Sigmoid colon (tissue), 4 donors: ENCODE measurements around the gene CSRNP2.

ENCODE experiments used
- CTCF ChIP-seq, 4 experiments: fragments of 450-650 bp in 3 of 4; fragments of 200-600 bp in 1 of 4; IDR thresholded peaks; one replicate each; pipeline ENCODE4 v1.5.1; 2016 to 2019; ENCODE audit warnings: antibody characterized with exemption in 4 of 4, mild to moderate bottlenecking in 3 of 4, moderate library complexity in 2 of 4
- EP300 ChIP-seq, 4 donors: sonication (generic); formaldehyde crosslinking; IDR thresholded peaks; one replicate each; pipeline ENCODE4 v1.6.1; 2017; ENCODE audit warnings: antibody characterized with exemption in 4 of 4
- POLR2A ChIP-seq, 2 donors: fragments of 450-650 bp; IDR thresholded peaks; one replicate each; pipeline ENCODE4 v1.6.1; 2016; ENCODE audit warnings: antibody characterized with exemption in 2 of 2, mild to moderate bottlenecking in 2 of 2, moderate library complexity in 2 of 2
- POLR2AphosphoS5 ChIP-seq, 4 donors: sonication (generic); formaldehyde crosslinking; IDR thresholded peaks; one replicate each; pipeline ENCODE4 v1.6.1; 2017; ENCODE audit warnings: antibody characterized with exemption in 4 of 4

DNA sequence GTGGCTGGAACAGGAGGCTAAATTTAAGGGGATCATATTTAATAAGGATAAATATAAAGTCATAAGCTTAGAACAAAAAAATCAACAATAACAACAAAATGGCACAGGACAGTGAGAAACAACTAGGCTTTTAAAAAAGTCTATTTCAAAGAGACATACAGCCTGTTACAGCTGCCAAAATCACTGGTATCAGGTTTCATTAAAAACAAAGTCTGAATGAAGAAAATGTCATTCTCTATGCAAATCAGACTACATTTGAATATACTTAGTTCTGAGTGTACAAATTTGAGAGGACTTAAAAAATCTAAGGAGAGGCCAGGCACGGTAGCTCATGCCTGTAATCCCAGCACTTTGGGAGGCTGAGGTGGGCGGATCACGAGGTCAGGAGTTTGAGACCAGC, 45.5 kb upstream of the CSRNP2 start:
- no peak for TF ChIP-seq CTCF (IDR thresholded peaks at IDR 0.05)
- TF ChIP-seq POLR2A (IDR thresholded peaks at IDR 0.05): no peak
- no peak for TF ChIP-seq EP300 (IDR thresholded peaks at IDR 0.05)
- no peak for TF ChIP-seq POLR2AphosphoS5 (IDR thresholded peaks at IDR 0.05)
